NCI-H2196 (cell line): ENCODE results near the gene PTGDS.
"Not testable (repeated sequence)": the region's sequence is repeated elsewhere in the genome, so short reads cannot be mapped to it uniquely, and the experiment has no call there.

Experiments
- DNase-seq: peaks from one replicate; lab custom pipeline; 2025; ENCODE audit not compliant: unreplicated experiment; lab: John Stamatoyannopoulos, UW

Gene PTGDS

DNA sequence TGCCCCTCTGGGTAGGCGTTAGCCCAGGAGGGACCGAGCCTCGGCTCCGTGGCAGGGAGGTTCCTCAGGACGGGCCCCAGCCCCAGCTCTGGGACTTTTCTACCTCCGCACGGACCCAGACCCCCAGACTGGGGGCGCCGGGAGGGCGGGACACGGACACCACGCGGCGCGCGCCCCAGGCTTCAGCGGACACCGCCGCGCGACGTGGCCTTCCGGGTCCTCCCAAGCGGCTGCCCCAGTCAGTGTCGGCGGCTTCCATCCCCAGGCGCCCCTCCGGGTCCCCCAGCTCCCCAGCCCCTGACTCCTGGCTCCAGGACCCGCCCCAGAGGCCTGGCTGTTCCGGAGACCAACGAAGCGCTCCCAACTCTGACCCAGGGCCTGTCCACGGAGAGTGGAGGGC, 8.5 kb downstream of the PTGDS start:
- no peak for DNase-seq

GRCh38 chr9:136988872-136989271, 11.6 kb downstream of the PTGDS start:
- no peak for DNase-seq

GRCh38 chr9:136990242-136990911, 13.1 kb downstream of the PTGDS start:
- no peak for DNase-seq

- DNase-seq = peak; percentile 88
Measured at GRCh38 chr9:136991993-136992818, 14.9 kb downstream of the PTGDS start, which contains the start of gene PAXX. Gene PAXX, plus strand, starts transcription at chr9:136992422. Its CDS starts 22 bp downstream, at chr9:136992444.

DNA sequence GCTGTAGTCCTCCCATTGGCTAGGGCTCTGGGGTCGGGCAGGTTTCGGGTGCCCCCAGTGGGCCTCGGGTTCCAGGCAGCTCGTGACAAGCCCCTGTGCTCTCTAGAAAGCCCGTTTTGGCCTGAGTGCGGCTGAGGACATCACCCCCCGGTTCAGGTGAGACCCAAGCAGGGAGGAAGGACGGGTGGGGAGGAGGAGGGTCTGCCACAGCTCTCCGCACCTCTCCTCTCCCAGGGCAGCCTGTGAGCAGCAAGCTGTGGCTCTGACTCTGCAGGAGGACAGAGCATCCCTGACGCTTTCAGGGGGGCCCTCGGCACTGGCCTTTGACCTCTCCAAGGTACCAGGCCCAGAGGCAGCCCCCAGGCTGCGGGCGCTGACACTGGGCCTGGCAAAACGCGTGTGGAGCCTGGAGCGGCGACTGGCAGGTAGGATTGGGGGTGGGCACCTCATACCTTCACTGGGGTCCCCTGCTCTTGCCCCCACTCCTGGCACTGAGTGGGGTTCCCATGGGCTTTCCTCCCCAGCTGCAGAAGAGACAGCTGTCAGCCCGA, 15.6 kb downstream of the PTGDS start:
- no peak for DNase-seq

DNA sequence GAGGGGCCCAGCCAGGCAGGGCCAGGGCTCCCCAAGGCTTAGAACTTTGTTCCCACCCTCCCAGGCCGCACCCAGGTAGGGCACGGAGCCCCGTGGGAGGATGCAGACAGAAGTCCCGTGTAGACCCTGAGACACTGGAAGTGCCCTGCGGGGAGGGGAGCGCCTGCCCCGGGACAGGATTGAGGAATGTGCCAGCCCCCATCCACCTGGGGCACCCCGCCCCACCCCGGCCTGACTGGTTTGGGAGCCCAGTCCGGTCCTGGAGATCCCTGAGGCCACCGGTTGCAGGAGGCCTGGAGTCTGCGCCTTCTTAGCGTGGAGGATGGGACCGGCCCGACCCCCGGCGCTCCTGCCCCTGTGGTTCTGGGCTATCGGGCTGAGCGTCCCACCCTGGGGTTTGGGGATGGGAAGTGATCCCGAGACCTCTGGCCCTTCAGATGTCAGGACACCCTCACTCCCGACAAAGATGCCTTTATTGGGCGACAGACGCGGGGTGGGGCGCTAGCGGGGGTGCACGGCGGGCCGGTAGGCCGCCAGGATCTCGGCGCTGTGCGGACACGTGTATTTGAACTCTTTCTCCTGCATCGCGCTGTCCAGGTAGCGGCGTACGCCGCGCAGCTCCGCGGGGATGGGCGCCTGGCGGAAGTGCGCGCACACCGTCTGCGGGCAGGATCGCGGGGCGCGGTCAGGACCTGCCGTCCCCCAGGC, 17.0 kb downstream of the PTGDS start:
- DNase-seq = no peak

GRCh38 chr9:136994888-136995230, 17.6 kb downstream of the PTGDS start:
- DNase-seq = no peak

- no peak for DNase-seq
Measured at GRCh38 chr9:136995362-136995761, 18.1 kb downstream of the PTGDS start.

GRCh38 chr9:136995772-136996311, 18.5 kb downstream of the PTGDS start:
- DNase-seq = peak; percentile 27

DNA sequence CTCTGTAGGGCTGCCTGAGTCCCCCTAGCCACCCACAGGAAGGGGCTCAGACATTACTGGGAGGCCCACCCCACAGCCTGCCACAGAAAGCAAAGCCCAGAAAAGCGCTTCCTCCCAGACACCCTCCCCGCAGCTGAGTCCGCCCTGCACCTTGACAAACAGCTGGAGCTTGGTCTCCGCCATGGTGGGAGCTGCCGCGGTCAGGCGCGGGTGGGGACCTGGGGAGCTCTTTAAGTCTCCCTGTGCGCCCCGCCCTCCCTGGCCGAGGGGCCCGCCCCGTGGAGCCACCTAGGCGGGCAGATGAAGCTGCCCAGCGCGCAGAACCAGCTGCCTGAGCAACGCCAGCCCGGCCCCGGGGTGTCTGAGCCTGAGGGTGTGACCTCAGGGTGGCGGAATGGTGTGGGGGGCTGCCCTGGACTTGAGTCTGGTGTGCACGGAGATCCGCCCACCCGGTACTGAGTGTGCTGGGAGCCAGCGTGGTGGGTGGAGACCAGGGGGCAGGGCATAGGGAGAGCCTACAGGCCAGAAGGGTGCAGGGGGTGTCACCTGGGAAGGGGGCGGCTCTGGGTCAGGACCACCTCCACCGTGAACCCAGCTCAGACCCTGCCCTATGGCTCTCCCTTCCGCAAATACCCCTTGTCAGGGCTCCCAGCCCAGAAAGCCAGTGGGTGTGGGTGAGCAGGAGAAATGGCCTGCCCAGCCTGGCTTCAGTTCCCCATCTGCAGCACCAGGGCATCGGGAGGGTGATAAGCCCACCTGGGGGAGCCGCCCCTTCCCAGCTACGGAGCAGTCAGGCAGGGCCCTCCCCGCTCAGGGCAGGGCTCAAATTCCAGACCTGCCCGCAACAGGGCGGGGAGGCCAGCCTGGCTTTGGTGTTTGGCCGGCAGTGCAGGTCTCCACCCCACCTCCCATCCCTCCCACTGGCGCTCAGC, 19.3 kb downstream of the PTGDS start, which contains the start of gene CLIC3:
TSS of gene CLIC3 (minus strand) at position 208 of the 932 bp plus-strand sequence. CDS start at position 183, 25 bp downstream.
- no peak for DNase-seq

DNA sequence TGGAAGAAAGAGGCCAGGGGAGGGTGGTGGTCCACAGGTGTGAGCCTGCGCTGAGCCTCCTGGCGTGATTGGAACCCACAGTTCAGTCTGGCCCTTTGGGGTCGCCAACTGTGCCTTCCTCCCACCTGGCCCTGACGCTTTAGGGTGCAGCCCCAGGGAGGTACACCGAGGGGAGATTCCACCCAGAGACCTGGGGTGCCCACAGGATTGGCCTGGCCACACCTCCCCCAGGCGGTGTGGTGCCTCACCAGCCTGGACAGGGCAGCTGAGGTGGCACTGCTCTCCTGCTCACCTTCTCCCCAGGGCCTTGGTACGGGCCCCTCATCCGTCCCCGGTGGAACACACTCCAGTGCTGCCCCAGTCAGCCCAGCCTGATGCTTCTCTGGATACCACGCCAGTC, 20.1 kb downstream of the PTGDS start:
- no peak for DNase-seq

DNA sequence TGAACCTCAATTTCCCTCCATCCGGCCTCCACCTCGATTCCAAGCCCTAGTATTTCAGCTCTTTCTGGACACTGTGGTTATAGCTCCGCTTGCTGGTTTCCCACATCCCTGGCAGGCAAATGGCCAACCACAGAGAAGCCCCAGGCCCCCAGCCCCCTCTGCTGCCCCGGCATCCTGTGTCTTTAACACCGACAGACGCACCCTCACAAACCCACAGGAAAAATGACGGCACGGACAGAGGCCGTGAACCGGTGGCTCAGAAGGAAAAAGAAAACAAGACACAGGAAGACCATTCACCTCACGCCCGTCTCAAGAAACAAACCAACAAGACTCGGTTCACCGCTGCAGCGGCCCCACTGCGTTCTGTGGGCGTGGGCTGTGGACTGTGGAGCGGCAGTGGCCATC, 20.5 kb downstream of the PTGDS start:
- no peak for DNase-seq

DNA sequence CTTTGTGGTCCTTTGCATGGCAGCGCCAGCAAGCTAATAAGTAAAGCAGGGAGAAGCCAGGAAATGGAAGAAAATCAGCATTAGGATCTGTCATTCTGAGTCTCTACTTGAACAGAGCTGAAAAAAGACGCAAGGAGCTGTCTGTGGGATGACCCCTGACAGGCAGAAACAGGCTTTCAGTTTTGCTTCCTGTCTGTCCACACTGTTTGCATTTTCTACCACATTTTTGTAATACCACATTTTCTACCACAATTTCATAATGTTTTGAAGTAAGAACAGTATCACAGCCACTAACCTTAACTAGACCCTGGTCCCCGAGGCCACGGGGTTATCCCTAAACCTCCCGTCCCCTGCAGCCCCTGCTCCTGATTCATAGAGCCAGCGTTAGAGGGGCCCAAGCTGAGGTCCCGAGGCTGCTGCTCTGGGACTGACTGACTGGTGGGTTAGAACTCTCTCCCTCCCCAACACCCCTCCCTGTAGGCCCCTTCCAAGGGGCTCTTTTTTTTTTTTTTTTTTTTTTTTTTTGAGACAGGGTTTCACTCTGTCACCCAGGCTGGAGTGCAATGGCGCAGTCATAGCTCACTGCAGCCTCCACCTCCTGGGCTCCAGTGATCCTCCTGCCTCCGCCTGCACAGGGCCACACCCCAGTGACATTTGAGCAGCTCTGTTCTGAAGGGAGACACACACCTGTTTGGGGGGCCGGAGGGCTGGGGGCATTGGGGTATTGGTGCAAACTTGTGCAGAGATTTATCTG, 23.1 kb downstream of the PTGDS start:
- no peak for DNase-seq

GRCh38 chr9:137001857-137002645, 24.7 kb downstream of the PTGDS start:
- DNase-seq = no peak

DNA sequence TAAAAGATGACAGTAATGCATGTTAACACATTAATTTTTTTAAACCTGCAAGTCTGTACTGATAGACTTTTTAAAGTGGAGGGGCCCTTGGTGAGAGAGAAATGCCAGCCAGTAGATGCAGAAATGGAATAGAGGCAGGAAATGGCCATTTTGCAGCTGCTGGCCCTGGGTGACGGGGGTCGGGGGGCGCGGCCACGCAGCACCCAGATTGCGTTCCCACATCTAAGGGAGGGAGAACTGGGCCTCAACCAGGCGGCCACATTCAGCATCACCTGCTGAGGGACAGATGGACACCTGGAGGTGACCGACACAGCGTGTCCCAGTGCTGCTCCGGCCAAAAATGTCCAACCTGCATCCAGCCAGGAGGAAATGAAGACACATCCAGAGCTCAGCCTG, 25.3 kb downstream of the PTGDS start:
- DNase-seq = no peak

DNA sequence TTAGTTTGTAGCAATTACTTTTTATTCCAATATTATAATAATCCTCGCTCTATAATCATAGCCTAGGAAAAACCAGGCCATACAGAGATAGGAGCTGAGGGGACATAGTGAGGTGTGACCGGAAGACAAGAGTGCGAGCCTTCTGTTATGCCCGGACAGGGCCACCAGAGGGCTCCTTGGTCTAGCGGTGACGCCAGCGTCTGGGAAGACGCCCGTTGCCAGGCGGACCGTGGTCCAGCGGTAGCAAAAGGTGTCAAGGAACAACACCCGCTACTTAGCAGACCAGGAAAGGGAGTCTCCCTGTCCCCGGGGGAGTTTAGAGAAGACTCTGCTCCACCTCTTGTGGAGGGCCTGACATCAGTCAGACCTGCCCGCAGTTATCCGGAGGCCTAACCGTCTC, 27.0 kb downstream of the PTGDS start:
- DNase-seq = not testable (repeated sequence)

DNA sequence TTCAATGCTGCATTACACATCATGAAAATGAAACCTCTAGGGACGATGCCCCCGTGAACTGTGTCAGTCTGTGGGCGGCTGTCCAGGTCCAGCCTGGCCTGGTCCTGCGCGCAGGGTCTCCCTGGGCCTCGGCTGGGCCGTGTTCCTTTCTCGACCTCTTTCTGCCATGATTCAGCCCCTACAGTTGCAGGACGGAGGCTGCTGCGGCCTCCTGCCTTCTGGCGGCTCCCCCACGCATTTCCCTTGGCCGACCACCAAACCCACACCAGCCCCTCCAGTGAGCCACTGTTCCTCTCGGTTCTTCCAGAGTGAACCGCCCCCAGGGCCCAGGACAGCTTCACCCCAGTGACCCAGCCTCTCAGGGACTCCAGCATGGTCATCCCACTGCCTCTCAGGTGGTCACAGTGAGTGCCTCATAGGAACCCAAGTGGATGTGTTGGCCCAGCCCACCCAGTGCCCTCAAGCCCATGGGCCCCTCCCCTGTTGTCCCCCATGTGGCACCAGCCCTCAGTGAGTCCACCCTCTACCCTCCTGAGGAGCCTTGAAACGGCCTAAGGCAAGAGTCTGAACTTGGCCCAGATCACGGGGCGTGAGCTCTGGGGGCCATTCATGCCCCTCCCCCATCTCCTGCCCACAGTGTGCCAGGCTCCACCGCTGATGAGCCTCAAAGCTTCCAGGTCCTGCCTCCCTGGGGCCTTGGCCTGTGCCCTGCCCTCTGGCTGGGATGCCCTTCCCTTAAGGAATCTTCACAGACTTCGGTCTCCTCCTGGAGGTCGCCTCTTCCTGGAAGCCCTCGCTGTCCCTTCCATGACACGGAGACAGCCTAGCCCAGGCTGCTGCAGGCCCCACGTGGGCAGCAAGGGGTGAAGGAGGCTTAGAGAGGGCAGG, 29.1 kb downstream of the PTGDS start:
- DNase-seq = no peak
